HepG2 (cell line): Measurements from ENCODE around the gene PUM1. TPM values are rescaled to one million over a fixed set of nuclear protein-coding genes. Genes with fewer than 3 reads are reported as not detected.
A peak's percentile ranks its signal among the peaks of the same experiment; 100 is the strongest.

ENCODE experiments used
- HNRNPL ChIP-seq: fragments of 200-400 bp; formaldehyde crosslinking; IDR thresholded peaks from 2 replicates; pipeline ENCODE4 v1.6.1; 2017; ENCODE audit warnings: mild to moderate bottlenecking, low read depth, low read length
- PAWR ChIP-seq: sonication (generic); formaldehyde crosslinking; IDR thresholded peaks from 2 replicates; pipeline ENCODE4 v1.4.0; 2020; ENCODE audit warnings: missing genetic modification reagents, mild to moderate bottlenecking, borderline replicate concordance
- PAXIP1 ChIP-seq: sonication (generic); formaldehyde crosslinking; conservative IDR thresholded peaks from 2 replicates; pipeline ENCODE4 v1.4.0; 2020; ENCODE audit warnings: mild to moderate bottlenecking, missing genetic modification reagents, moderate library complexity
- PLSCR1 ChIP-seq: sonication (generic); formaldehyde crosslinking; IDR thresholded peaks from 2 replicates; pipeline ENCODE4 v1.5.0; 2020; ENCODE audit warnings: missing genetic modification reagents, mild to moderate bottlenecking, borderline replicate concordance
- PRMT3 ChIP-seq: sonication (generic); formaldehyde crosslinking; IDR thresholded peaks from 2 replicates; pipeline ENCODE4 v1.8.1; 2022; ENCODE audit warnings: low read depth, mild to moderate bottlenecking, moderate library complexity, missing genetic modification reagents, borderline replicate concordance
- REL ChIP-seq: sonication (generic); formaldehyde crosslinking; conservative IDR thresholded peaks from 2 replicates; pipeline ENCODE4 v1.8.0; 2022; ENCODE audit warnings: mild to moderate bottlenecking, missing genetic modification reagents, moderate library complexity
- SALL1 ChIP-seq: sonication (generic); formaldehyde crosslinking; IDR thresholded peaks from 2 replicates; pipeline ENCODE4 v1.8.0; 2022; ENCODE audit warnings: mild to moderate bottlenecking, missing genetic modification reagents
- SATB2 ChIP-seq: sonication (generic); formaldehyde crosslinking; IDR thresholded peaks from 2 replicates; pipeline ENCODE4 v1.5.0; 2020; ENCODE audit warnings: missing genetic modification reagents
- SNAI1 ChIP-seq: sonication (generic); formaldehyde crosslinking; IDR thresholded peaks from 2 replicates; pipeline ENCODE4 v1.5.0; 2020; ENCODE audit warnings: mild to moderate bottlenecking, missing genetic modification reagents, borderline replicate concordance
- ZBTB7A ChIP-seq: sonication (generic); formaldehyde crosslinking; IDR thresholded peaks from 2 replicates; pipeline ENCODE4 v1.8.0; 2022; ENCODE audit warnings: mild to moderate bottlenecking, missing genetic modification reagents
- ZC3H4 ChIP-seq: sonication (generic); formaldehyde crosslinking; IDR thresholded peaks from 2 replicates; pipeline ENCODE4 v1.4.0; 2020; ENCODE audit warnings: missing genetic modification reagents, borderline replicate concordance
- ZNF224 ChIP-seq: sonication (generic); formaldehyde crosslinking; IDR thresholded peaks from 2 replicates; pipeline ENCODE4 v1.5.0; 2020; ENCODE audit warnings: mild to moderate bottlenecking, missing genetic modification reagents
- ZNF337 ChIP-seq: sonication (generic); formaldehyde crosslinking; IDR thresholded peaks from 2 replicates; pipeline ENCODE4 v1.5.1; 2020; ENCODE audit warnings: missing genetic modification reagents, low read depth, mild to moderate bottlenecking, borderline replicate concordance
- ZNF550 ChIP-seq: sonication (generic); formaldehyde crosslinking; IDR thresholded peaks from 2 replicates; pipeline ENCODE4 v1.4.0; 2020; ENCODE audit warnings: mild to moderate bottlenecking, missing genetic modification reagents, borderline replicate concordance
- ZNF614 ChIP-seq: IDR thresholded peaks from 2 replicates; pipeline ENCODE4 v1.6.1; 2018; ENCODE audit warnings: missing biosample characterization, missing genetic modification reagents, inconsistent platforms, borderline replicate concordance
- ZNF691 ChIP-seq: sonication (generic); formaldehyde crosslinking; IDR thresholded peaks from 2 replicates; pipeline ENCODE4 v1.4.0; 2020; ENCODE audit warnings: missing genetic modification reagents, low read depth, mild to moderate bottlenecking, borderline replicate concordance
- polyA plus RNA-seq, 8 experiments: library from polyadenylated mRNA; depleted of rRNA in 3 of 8; stranded (reverse) in 7 of 8; unstranded in 1 of 8; fragments of >200 nt; fragmentation: Illumina TruSeq in 4 of 8; extraction: Trizol in 4 of 8; gene quantifications; 2 replicates each; pipeline versions ENCODE4 v1.2.1 to v1.2.3, GENCODE V29; 2011 to 2016; ENCODE audit warnings: low read depth in 4 of 8, missing spikeins in 1 of 8, mixed read lengths in 1 of 8; ENCODE audit not compliant: insufficient read depth in 1 of 8
- total RNA-seq, 5 experiments: library from RNA; depleted of rRNA; stranded (reverse); fragments of >200 nt; fragmentation: Illumina TruSeq; extraction: Trizol; gene quantifications; 2 replicates each; pipeline ENCODE4 v1.2.3, GENCODE V29; 2016; ENCODE audit warnings: low read depth in 1 of 5
- TF ChIP-seq, protein P1 (sequence below): sonication (generic); formaldehyde crosslinking; IDR thresholded peaks from 2 replicates; pipeline ENCODE4 v1.4.0; 2020; ENCODE audit warnings: mild to moderate bottlenecking, missing genetic modification reagents
- TF ChIP-seq, protein P2 (sequence below): sonication (generic); formaldehyde crosslinking; IDR thresholded peaks from 2 replicates; pipeline ENCODE4 v1.5.0; 2020; ENCODE audit warnings: missing genetic modification reagents, mild to moderate bottlenecking, borderline replicate concordance

The PUM1 gene
- total and polyA plus RNA-seq, 2 of the 13 experiments (the other 11 are each of a cell fraction or from before 2014, with no cell fraction given) = 64.7 to 91.0 TPM

GRCh38 chr1:31065310-31066217, at the start of gene PUM1 (continued):
- TF ChIP-seq ZBTB7A (CRISPR knock-in tag) = no peak
- TF ChIP-seq PLSCR1 = no peak
- 0 out of 2 replicates have a peak, but pooled peaks have one; percentile 18 for TF ChIP-seq PAWR (CRISPR knock-in tag)
- TF ChIP-seq SATB2 (CRISPR knock-in tag) = no peak
- TF ChIP-seq ZNF614 (CRISPR knock-in tag) = 0 out of 2 replicates have a peak, but pooled peaks have one; percentile 20
- TF ChIP-seq HNRNPL = peak; percentile 82; the same call in 1 of the 2 replicates
- TF ChIP-seq ZNF691 (CRISPR knock-in tag) = peak; percentile 30; the same call in 1 of the 2 replicates
- TF ChIP-seq, protein P1, sequence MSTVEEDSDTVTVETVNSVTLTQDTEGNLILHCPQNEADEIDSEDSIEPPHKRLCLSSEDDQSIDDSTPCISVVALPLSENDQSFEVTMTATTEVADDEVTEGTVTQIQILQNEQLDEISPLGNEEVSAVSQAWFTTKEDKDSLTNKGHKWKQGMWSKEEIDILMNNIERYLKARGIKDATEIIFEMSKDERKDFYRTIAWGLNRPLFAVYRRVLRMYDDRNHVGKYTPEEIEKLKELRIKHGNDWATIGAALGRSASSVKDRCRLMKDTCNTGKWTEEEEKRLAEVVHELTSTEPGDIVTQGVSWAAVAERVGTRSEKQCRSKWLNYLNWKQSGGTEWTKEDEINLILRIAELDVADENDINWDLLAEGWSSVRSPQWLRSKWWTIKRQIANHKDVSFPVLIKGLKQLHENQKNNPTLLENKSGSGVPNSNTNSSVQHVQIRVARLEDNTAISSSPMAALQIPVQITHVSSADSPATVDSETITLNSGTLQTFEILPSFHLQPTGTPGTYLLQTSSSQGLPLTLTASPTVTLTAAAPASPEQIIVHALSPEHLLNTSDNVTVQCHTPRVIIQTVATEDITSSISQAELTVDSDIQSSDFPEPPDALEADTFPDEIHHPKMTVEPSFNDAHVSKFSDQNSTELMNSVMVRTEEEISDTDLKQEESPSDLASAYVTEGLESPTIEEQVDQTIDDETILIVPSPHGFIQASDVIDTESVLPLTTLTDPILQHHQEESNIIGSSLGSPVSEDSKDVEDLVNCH = 0 out of 2 replicates have a peak, but pooled peaks have one; percentile 17
- no peak for TF ChIP-seq REL (CRISPR knock-in tag)
- TF ChIP-seq PRMT3 (CRISPR knock-in tag) = no peak
- TF ChIP-seq SNAI1 = no peak
- no peak for TF ChIP-seq ZNF550
- TF ChIP-seq, protein P2, sequence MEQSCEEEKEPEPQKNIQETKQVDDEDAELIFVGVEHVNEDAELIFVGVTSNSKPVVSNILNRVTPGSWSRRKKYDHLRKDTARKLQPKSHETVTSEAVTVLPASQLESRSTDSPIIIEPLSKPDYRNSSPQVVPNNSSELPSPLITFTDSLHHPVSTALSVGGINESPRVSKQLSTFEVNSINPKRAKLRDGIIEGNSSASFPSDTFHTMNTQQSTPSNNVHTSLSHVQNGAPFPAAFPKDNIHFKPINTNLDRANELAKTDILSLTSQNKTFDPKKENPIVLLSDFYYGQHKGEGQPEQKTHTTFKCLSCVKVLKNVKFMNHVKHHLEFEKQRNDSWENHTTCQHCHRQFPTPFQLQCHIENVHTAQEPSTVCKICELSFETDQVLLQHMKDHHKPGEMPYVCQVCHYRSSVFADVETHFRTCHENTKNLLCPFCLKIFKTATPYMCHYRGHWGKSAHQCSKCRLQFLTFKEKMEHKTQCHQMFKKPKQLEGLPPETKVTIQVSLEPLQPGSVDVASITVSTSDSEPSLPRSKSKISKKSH = 0 out of 2 replicates have a peak, but pooled peaks have one; percentile 42
- peak; percentile 14; the same call in 1 of the 2 replicates for TF ChIP-seq ZC3H4 (CRISPR knock-in tag)
- peak; percentile 55 for TF ChIP-seq PAXIP1 (CRISPR knock-in tag)
- no peak for TF ChIP-seq ZNF337
- peak; percentile 89; the same call in 1 of the 2 replicates for TF ChIP-seq ZNF224 (CRISPR knock-in tag)
- peak; percentile 89 for TF ChIP-seq SALL1
